ENCODE data around the gene RNF44. TPM values are rescaled to one million over a fixed set of nuclear protein-coding genes. Genes with fewer than 3 reads are reported as not detected.

The RNF44 gene
- total RNA-seq, 1 donor from 2014 or later: 153 TPM

- DNase-seq (ENCODE audit: low spot score, unreplicated experiment): no peak
- Mint-ChIP-seq H3K4me1 (ENCODE audit: low read depth) (no peaks in the 10 kb centered on the region), H3K27ac (no peak overlapping the region), H3K4me3 (ENCODE audit: low read depth) (no peak overlapping the region), H3K9me3 (ENCODE audit: low read depth) (no peaks in the 10 kb centered on the region), H3K36me3 (ENCODE audit: insufficient read depth) (peaks cover 21% of the 10 kb centered on the region), H3K27me3 (no peaks in the 10 kb centered on the region)
- TF ChIP-seq CTCF (IDR thresholded peaks at IDR 0.05; ENCODE audit: unreplicated experiment): no peak
Measured at GRCh38 chr5:176507911-176508310, 29.3 kb downstream of the RNF44 start.

GRCh38 chr5:176503496-176503895, 33.7 kb downstream of the RNF44 start:
- Mint-ChIP-seq H3K27ac (no peak overlapping the region), H3K36me3 (ENCODE audit: insufficient read depth) (peaks cover 42% of the 10 kb centered on the region), H3K4me1 (ENCODE audit: low read depth) (no peaks in the 10 kb centered on the region), H3K27me3 (no peaks in the 10 kb centered on the region), H3K4me3 (ENCODE audit: low read depth) (no peak overlapping the region), H3K9me3 (ENCODE audit: low read depth) (no peaks in the 10 kb centered on the region)
- DNase-seq (ENCODE audit: low spot score, unreplicated experiment): no peak
- no peak for TF ChIP-seq CTCF (IDR thresholded peaks at IDR 0.05; ENCODE audit: unreplicated experiment)

- H3K9me3 Mint-ChIP-seq (ENCODE audit: low read depth): no peaks in the 10 kb centered on the region
- no peak overlapping the region for H3K27ac Mint-ChIP-seq
- no peak for DNase-seq (ENCODE audit: low spot score, unreplicated experiment)
- no peak for TF ChIP-seq CTCF (IDR thresholded peaks at IDR 0.05; ENCODE audit: unreplicated experiment)
- no peaks in the 10 kb centered on the region for H3K4me1 Mint-ChIP-seq (ENCODE audit: low read depth)
- H3K4me3 Mint-ChIP-seq (ENCODE audit: low read depth): no peak overlapping the region
- no peaks in the 10 kb centered on the region for H3K27me3 Mint-ChIP-seq
- peaks cover 40% of the 10 kb centered on the region for H3K36me3 Mint-ChIP-seq (ENCODE audit: insufficient read depth)
Measured at GRCh38 chr5:176501333-176501732, 35.9 kb downstream of the RNF44 start.

GRCh38 chr5:176500511-176500910, 36.7 kb downstream of the RNF44 start:
- H3K4me3 Mint-ChIP-seq (ENCODE audit: low read depth): no peak overlapping the region
- peaks cover 38% of the 10 kb centered on the region for H3K36me3 Mint-ChIP-seq (ENCODE audit: insufficient read depth)
- no peak for DNase-seq (ENCODE audit: low spot score, unreplicated experiment)

GRCh38 chr5:176499273-176499672, 37.9 kb downstream of the RNF44 start:
- Mint-ChIP-seq H3K36me3 (ENCODE audit: insufficient read depth) (peaks cover 34% of the 10 kb centered on the region), H3K27ac (no peak overlapping the region), H3K27me3 (no peaks in the 10 kb centered on the region), H3K9me3 (ENCODE audit: low read depth) (no peaks in the 10 kb centered on the region), H3K4me1 (ENCODE audit: low read depth) (no peaks in the 10 kb centered on the region), H3K4me3 (ENCODE audit: low read depth) (no peak overlapping the region)
- DNase-seq (ENCODE audit: low spot score, unreplicated experiment): no peak
- TF ChIP-seq CTCF (IDR thresholded peaks at IDR 0.05; ENCODE audit: unreplicated experiment): no peak

More at GRCh38 chr5:176500511-176500910, 36.7 kb downstream of the RNF44 start:
- no peak for TF ChIP-seq CTCF (IDR thresholded peaks at IDR 0.05; ENCODE audit: unreplicated experiment)
- no peaks in the 10 kb centered on the region for H3K27me3 Mint-ChIP-seq
- H3K9me3 Mint-ChIP-seq (ENCODE audit: low read depth): no peaks in the 10 kb centered on the region
- H3K27ac Mint-ChIP-seq: no peak overlapping the region
- H3K4me1 Mint-ChIP-seq (ENCODE audit: low read depth): no peaks in the 10 kb centered on the region

Measured in progenitor cell of endocrine pancreas (in vitro differentiated cells).